ENCODE data around the gene PLCG2.

Gene PLCG2

DNA sequence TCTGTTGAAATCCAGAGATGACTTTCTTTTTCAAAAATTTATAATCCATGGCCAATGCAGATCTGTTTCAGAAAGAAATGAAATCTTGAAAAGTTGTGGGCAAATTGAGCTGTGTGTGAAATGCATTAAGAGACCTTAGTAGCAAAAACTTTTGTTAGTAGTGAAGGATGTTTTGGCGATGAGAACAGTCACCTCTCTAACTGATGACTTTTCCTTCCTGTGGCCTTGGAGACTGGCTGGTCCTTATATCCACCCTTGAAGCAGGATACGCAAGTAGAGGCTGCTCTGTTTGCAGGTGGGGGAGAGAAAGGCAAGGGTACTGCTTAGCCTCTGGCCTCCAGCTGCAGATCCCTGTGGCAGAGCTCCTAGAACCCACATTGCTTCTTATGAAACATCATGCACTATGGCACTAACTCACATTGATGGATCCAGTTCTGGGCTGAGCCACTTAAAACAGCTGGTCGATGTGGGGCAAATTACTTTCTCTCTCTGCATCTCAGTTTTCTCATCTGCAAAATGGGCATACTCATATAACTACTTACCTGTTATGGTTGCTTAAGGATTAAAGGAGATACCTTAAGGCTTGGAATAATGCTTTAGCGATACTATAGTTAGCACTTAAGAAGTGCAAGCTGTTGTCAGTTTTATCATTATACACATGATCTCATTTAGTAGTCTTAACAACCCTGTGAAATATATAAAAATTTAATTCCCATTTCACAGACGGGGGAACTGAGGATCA lies 142.9 kb downstream of the PLCG2 start:
- Histone ChIP-seq H3K79me1 (ENCODE audit: low read depth, low read length) (no peaks in the 10 kb centered on the region), H3K27me3 (ENCODE audit: control insufficient read depth in 3 of 3, insufficient read depth in 3 of 3, low read depth in 1 of 3, low read length in 3 of 3) (no peaks in the 10 kb centered on the region), H4K91ac (ENCODE audit: low read depth, low read length, poor library complexity) (no peak overlapping the region), H3K18ac (ENCODE audit: low read length) (no peak overlapping the region), H2BK12ac (ENCODE audit: low read length) (no peak overlapping the region), H3K4me1 (ENCODE audit: control insufficient read depth in 2 of 2, insufficient read depth in 1 of 2, low read depth in 1 of 2, low read length in 2 of 2) (no peaks in the 10 kb centered on the region), H2BK15ac (ENCODE audit: low read length) (no peak overlapping the region), H3K27ac (replicated peaks; ENCODE audit: low read length) (no peak overlapping the region), H3K9ac (ENCODE audit: low read depth, low read length, poor library complexity) (no peak overlapping the region), H2BK120ac (ENCODE audit: low read depth, low read length) (no peak overlapping the region), H2AFZ (ENCODE audit: low read length) (no peak overlapping the region), H3K9me3 (replicated peaks in 1 of 2; ENCODE audit: control insufficient read depth in 2 of 2, insufficient read depth in 1 of 2, low read depth in 1 of 2, low read length in 2 of 2) (no peaks in the 10 kb centered on the region), H3K14ac (ENCODE audit: low read length) (no peak overlapping the region), H3K4ac (ENCODE audit: low read length) (no peak overlapping the region), H3K4me2 (ENCODE audit: insufficient read depth, low read length, poor library complexity, severe bottlenecking) (no peak overlapping the region), H3K36me3 (replicated peaks in 1 of 2; ENCODE audit: control insufficient read depth in 2 of 2, insufficient read depth in 2 of 2, low read length in 2 of 2) (no peaks in the 10 kb centered on the region), H3K4me3 (ENCODE audit: low read length in 2 of 2) (no peak overlapping the region), H2AK5ac (ENCODE audit: low read depth, low read length) (no peak overlapping the region), H3K23ac (ENCODE audit: low read depth, low read length, poor library complexity) (no peak overlapping the region), H2BK5ac (ENCODE audit: low read length) (no peak overlapping the region), H4K8ac (ENCODE audit: low read depth, low read length) (no peak overlapping the region)
- WGBS, 2 donors (ENCODE audit: extremely low coverage in 2 of 2, insufficient read length in 2 of 2, insufficient replicate concordance in 1 of 2), result no CpG with 5 or more reads among the region's 5 CpGs
- DNase-seq (ENCODE audit: low spot score), result no peak

DNA sequence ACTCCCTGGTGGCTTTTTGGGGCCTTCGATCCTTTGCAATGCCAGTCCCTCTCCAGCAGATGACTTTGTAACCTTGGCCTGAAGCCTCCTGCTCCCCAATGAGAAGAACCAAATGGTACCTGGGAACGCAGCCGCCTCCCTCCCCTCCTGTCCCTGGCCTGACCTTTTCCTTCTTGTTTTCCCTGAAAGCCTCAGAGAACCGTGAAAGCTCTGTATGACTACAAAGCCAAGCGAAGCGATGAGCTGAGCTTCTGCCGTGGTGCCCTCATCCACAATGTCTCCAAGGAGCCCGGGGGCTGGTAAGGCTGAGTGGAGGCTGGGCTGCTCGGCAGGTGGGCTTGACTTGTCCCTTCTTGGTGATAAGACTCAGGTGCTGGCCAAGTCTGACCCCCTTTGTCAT lies 144.2 kb downstream of the PLCG2 start:
- Histone ChIP-seq H4K91ac (ENCODE audit: low read depth, low read length, poor library complexity) (no peak overlapping the region), H3K4me2 (ENCODE audit: insufficient read depth, low read length, poor library complexity, severe bottlenecking) (no peak overlapping the region)

DNA sequence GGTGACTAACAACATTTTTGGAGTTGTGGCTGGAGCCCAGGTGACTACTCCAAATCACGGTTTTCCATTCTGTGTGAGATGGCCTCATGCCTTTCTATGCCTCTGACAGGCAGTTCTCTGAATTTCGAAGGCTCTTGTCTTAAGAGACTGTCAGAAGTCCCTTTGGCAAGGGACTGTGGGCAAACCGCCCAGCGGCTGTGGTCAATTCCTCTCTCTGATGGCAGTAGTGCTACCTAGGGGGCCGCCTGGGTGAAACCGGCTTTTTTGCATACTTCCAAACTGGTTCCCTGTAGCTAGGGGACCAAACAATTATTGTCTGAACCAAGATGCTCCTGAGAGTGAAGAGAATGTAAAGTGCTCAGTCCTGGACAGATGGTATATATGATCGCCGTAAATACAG lies 145.9 kb downstream of the PLCG2 start:
- Histone ChIP-seq H3K14ac (ENCODE audit: low read length) (no peak overlapping the region), H4K91ac (ENCODE audit: low read depth, low read length, poor library complexity) (peak overlapping the region; percentile 23), H2BK15ac (ENCODE audit: low read length) (no peak overlapping the region), H3K9ac (ENCODE audit: low read depth, low read length, poor library complexity) (no peak overlapping the region), H3K4me1 (ENCODE audit: control insufficient read depth in 2 of 2, insufficient read depth in 1 of 2, low read depth in 1 of 2, low read length in 2 of 2) (no peaks in the 10 kb centered on the region), H3K4me3 (ENCODE audit: low read length in 2 of 2) (no peak overlapping the region), H3K23ac (ENCODE audit: low read depth, low read length, poor library complexity) (no peak overlapping the region), H2AFZ (ENCODE audit: low read length) (no peak overlapping the region), H2BK5ac (ENCODE audit: low read length) (no peak overlapping the region), H2BK12ac (ENCODE audit: low read length) (no peak overlapping the region), H3K4me2 (ENCODE audit: insufficient read depth, low read length, poor library complexity, severe bottlenecking) (no peak overlapping the region), H3K9me3 (replicated peaks in 1 of 2; ENCODE audit: control insufficient read depth in 2 of 2, insufficient read depth in 1 of 2, low read depth in 1 of 2, low read length in 2 of 2) (no peaks in the 10 kb centered on the region), H3K27me3 (ENCODE audit: control insufficient read depth in 3 of 3, insufficient read depth in 3 of 3, low read depth in 1 of 3, low read length in 3 of 3) (no peaks in the 10 kb centered on the region), H3K79me1 (ENCODE audit: low read depth, low read length) (no peaks in the 10 kb centered on the region), H3K36me3 (replicated peaks in 1 of 2; ENCODE audit: control insufficient read depth in 2 of 2, insufficient read depth in 2 of 2, low read length in 2 of 2) (no peaks in the 10 kb centered on the region), H3K18ac (ENCODE audit: low read length) (no peak overlapping the region), H4K8ac (ENCODE audit: low read depth, low read length) (no peak overlapping the region), H2BK120ac (ENCODE audit: low read depth, low read length) (no peak overlapping the region), H3K27ac (replicated peaks; ENCODE audit: low read length) (no peak overlapping the region), H3K4ac (ENCODE audit: low read length) (no peak overlapping the region), H2AK5ac (ENCODE audit: low read depth, low read length) (no peak overlapping the region)
- no peak for DNase-seq (ENCODE audit: low spot score)
- WGBS, 2 donors (ENCODE audit: extremely low coverage in 2 of 2, insufficient read length in 2 of 2, insufficient replicate concordance in 1 of 2), result no CpG with 5 or more reads among the region's 8 CpGs

More for the DNA sequence above, 144.2 kb downstream of the PLCG2 start:
- Histone ChIP-seq H2BK5ac (ENCODE audit: low read length) (no peak overlapping the region), H2BK120ac (ENCODE audit: low read depth, low read length) (no peak overlapping the region), H2BK15ac (ENCODE audit: low read length) (no peak overlapping the region), H3K4me3 (ENCODE audit: low read length in 2 of 2) (no peak overlapping the region), H3K4me1 (ENCODE audit: control insufficient read depth in 2 of 2, insufficient read depth in 1 of 2, low read depth in 1 of 2, low read length in 2 of 2) (no peaks in the 10 kb centered on the region), H3K9ac (ENCODE audit: low read depth, low read length, poor library complexity) (no peak overlapping the region), H3K27me3 (ENCODE audit: control insufficient read depth in 3 of 3, insufficient read depth in 3 of 3, low read depth in 1 of 3, low read length in 3 of 3) (no peaks in the 10 kb centered on the region), H3K4ac (ENCODE audit: low read length) (no peak overlapping the region), H3K79me1 (ENCODE audit: low read depth, low read length) (no peaks in the 10 kb centered on the region), H3K27ac (replicated peaks; ENCODE audit: low read length) (no peak overlapping the region), H3K36me3 (replicated peaks in 1 of 2; ENCODE audit: control insufficient read depth in 2 of 2, insufficient read depth in 2 of 2, low read length in 2 of 2) (no peaks in the 10 kb centered on the region), H3K23ac (ENCODE audit: low read depth, low read length, poor library complexity) (peak overlapping the region; percentile 19), H2AK5ac (ENCODE audit: low read depth, low read length) (no peak overlapping the region), H3K9me3 (replicated peaks in 1 of 2; ENCODE audit: control insufficient read depth in 2 of 2, insufficient read depth in 1 of 2, low read depth in 1 of 2, low read length in 2 of 2) (no peaks in the 10 kb centered on the region), H4K8ac (ENCODE audit: low read depth, low read length) (no peak overlapping the region), H3K18ac (ENCODE audit: low read length) (no peak overlapping the region), H2BK12ac (ENCODE audit: low read length) (no peak overlapping the region), H2AFZ (ENCODE audit: low read length) (no peak overlapping the region), H3K14ac (ENCODE audit: low read length) (peak overlapping the region; percentile 50)
- WGBS, 2 donors (ENCODE audit: extremely low coverage in 2 of 2, insufficient read length in 2 of 2, insufficient replicate concordance in 1 of 2), result no CpG with 5 or more reads among the region's 9 CpGs
- no peak for DNase-seq (ENCODE audit: low spot score)

DNA sequence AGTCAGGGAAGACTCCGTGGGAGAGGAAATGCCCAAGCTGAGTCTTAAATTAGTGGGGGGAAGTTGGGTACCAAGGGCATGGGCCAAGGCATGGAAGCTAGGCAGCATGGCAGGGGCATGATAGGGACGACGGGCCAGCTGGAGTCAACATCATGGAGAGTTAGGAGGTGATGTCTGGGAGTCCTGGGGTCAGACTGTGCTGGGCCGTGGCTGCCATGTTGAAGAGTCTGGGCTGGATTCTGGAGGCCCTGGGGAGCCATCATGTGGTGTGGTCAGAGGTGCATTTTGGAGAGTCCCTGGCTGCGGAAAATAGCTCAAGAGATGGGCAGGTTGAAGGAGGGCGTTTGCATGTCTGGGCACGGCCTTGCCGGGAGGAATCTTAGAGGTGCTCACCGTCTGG lies 146.9 kb downstream of the PLCG2 start:
- Histone ChIP-seq H2BK12ac (ENCODE audit: low read length) (no peak overlapping the region), H3K23ac (ENCODE audit: low read depth, low read length, poor library complexity) (no peak overlapping the region), H3K79me1 (ENCODE audit: low read depth, low read length) (no peaks in the 10 kb centered on the region), H4K8ac (ENCODE audit: low read depth, low read length) (no peak overlapping the region), H3K4me2 (ENCODE audit: insufficient read depth, low read length, poor library complexity, severe bottlenecking) (no peak overlapping the region), H3K4me3 (ENCODE audit: low read length in 2 of 2) (no peak overlapping the region), H3K27me3 (ENCODE audit: control insufficient read depth in 3 of 3, insufficient read depth in 3 of 3, low read depth in 1 of 3, low read length in 3 of 3) (no peaks in the 10 kb centered on the region), H3K36me3 (replicated peaks in 1 of 2; ENCODE audit: control insufficient read depth in 2 of 2, insufficient read depth in 2 of 2, low read length in 2 of 2) (no peaks in the 10 kb centered on the region), H4K91ac (ENCODE audit: low read depth, low read length, poor library complexity) (no peak overlapping the region), H3K4me1 (ENCODE audit: control insufficient read depth in 2 of 2, insufficient read depth in 1 of 2, low read depth in 1 of 2, low read length in 2 of 2) (no peaks in the 10 kb centered on the region), H3K14ac (ENCODE audit: low read length) (peak overlapping the region; percentile 64), H2BK120ac (ENCODE audit: low read depth, low read length) (no peak overlapping the region), H2BK15ac (ENCODE audit: low read length) (no peak overlapping the region), H3K18ac (ENCODE audit: low read length) (no peak overlapping the region), H3K4ac (ENCODE audit: low read length) (no peak overlapping the region), H2BK5ac (ENCODE audit: low read length) (no peak overlapping the region), H2AK5ac (ENCODE audit: low read depth, low read length) (no peak overlapping the region), H3K9me3 (replicated peaks in 1 of 2; ENCODE audit: control insufficient read depth in 2 of 2, insufficient read depth in 1 of 2, low read depth in 1 of 2, low read length in 2 of 2) (no peaks in the 10 kb centered on the region), H3K27ac (replicated peaks; ENCODE audit: low read length) (no peak overlapping the region), H3K9ac (ENCODE audit: low read depth, low read length, poor library complexity) (no peak overlapping the region), H2AFZ (ENCODE audit: low read length) (no peak overlapping the region)
- no peak for DNase-seq (ENCODE audit: low spot score)
- WGBS, 2 donors (ENCODE audit: extremely low coverage in 2 of 2, insufficient read length in 2 of 2, insufficient replicate concordance in 1 of 2), result no CpG with 5 or more reads among the region's 9 CpGs

Data from neuronal stem cell (in vitro differentiated cells).